ENCODE results near the gene KRTAP9-9.
"Not testable (repeated sequence)": the region's sequence is repeated elsewhere in the genome, so short reads cannot be mapped to it uniquely, and the experiment has no call there.

The KRTAP9-9 gene

DNA sequence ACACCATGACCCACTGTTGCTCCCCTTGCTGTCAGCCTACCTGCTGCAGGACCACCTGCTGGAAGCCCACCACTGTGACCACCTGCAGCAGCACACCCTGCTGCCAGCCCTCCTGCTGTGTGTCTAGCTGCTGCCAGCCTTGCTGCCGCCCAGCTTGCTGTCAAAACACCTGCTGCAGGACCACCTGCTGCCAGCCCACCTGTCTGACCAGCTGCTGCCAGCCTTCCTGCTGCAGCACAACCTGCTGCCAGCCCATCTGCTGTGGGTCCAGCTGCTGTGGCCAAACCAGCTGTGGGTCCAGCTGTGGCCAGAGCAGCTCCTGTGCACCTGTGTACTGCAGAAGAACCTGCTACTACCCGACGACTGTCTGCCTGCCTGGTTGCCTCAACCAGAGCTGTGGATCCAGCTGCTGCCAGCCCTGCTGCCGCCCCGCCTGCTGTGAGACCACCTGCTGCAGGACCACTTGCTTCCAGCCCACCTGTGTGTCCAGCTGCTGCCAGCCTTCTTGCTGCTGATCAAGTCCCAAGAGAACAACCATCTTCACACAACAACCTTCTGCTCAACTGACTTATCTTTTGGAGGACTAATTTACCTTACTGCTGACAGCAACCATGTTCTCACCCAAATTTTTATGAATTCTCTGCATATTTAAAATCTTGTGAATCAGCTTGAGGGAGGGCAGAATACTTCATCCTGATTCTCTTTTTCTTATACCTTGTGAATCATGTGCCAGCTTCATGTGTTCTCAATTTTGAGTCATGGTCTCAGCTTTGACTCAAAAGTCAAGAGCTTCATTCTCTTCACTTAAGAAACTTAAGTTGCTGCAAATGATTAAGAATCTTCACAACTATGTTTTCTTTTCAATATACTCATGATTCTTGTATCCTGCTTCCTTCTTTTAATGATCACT, at the start of gene KRTAP9-9:
Gene KRTAP9-9 (plus strand): TSS at position 4 of the 910 bp plus-strand sequence.
- DNase-seq (ENCODE audit: low read depth in 2 of 2), result not testable (repeated sequence)

DNA sequence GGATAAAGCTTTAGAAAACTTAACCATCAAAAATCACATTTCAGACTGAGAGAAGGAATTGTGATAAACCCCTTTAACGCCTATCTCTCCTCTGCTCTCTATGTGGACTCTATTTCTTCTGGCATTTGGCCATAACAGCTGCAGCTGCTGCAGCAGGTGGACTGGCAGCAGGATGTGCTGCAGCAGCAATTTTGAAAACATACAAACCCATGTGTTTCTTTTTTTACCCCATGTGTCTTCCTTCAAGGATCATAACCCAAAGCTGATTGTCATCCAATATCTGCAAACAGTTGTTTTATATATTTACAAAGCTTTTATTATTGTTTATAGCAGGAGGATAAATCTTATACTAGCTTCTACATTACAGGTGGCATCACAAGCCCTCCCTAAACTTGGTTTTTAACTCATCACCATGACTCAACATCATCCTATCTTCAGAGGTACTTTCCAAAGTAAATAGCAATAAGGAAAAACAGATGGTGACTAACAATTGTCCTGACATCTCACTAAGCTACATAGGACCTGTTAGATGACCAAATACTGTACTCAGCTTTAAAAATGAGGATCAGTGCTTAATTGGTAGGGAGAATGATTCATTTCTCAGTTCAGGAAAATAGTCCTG, 43.2 kb upstream of the KRTAP9-9 start:
- no peak for DNase-seq (ENCODE audit: low read depth in 2 of 2)

DNA sequence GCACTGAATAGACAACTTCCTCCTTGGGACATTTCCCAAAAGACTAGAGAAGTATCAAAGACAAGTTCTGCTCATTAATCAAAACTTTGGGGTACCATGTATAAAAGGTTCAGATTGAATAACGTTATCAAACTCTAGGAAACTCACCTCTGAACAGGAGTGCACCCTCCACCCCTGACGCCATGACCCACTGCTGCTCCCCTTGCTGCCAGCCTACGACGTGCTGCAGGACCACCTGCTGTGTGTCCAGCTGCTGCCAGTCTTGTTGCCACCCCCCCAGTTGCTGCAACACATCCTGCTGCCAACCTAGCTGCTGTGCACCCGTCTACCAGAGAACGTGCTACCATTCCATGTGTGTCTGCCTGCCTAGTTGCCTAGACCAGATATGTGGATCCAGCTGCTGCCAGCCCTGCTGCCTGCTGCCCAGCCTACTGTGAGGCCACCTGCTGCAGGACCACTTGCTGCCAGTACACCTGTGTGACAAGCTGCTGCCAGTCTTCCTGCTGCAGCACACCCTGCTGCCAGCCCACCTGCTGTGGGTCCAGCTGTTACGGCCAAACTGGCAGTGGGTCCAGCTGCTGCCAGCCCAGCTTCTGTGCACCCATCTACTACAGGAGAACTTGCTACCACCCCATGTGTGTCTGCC, 42.5 kb upstream of the KRTAP9-9 start:
- DNase-seq (ENCODE audit: low read depth in 2 of 2), result no peak

DNA sequence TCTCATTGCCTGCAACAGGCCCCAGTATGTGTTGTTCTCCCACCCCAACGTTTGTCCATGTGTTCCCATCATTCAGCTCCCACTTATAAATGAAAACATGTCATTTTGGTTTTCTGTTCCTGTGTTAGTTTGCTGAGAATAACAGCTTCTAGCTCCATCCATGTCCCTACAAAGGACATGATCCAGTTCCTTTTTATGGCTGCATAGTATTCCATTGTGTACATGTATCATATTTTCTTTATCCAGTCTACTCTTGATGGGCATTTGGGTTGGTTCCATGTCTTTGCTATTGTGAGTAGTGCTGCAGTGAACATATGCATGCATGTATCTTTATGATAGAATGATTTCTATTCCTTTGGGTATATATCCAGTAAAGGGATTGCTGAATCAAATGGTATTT, 39.5 kb upstream of the KRTAP9-9 start:
- DNase-seq (ENCODE audit: low read depth in 2 of 2), result no peak

DNA sequence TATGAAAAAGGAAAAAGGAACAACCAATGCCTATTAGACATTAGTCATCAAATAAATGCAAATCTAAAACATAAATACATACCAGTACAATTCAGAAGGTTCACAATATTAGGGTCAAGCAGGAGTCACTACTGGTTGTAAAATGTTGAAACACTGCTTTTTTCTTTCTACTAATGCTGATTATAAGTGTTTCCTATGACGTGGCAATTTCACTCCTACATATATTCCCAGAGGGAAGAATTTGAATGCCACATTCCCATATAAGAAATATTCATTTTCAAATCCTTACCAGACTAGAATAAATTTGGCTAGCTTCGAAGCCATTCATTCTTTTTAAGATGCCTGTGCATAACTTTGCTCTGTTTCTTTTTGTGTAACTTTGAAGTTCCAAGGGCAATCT, 31.4 kb upstream of the KRTAP9-9 start:
- DNase-seq (ENCODE audit: low read depth in 2 of 2), result no peak

DNA sequence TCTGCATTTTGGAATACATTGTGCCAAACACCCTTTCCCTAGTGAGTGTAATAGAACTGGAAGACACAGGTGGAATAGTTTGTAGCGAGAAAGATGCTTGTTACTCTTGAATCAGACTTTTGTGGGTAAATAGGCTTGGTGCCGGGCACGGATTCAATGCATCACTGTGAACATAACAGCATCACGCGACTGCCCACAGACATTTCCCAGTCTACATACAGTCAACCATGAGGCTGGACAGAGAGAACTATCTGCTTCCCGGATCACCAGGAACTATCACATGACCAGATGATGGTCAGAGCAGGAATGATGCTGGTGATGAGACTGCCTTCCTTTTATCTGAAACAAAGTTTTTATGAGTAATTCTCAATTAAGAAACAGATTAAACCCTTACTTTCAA, 29.1 kb upstream of the KRTAP9-9 start:
- no peak for DNase-seq (ENCODE audit: low read depth in 2 of 2)

DNA sequence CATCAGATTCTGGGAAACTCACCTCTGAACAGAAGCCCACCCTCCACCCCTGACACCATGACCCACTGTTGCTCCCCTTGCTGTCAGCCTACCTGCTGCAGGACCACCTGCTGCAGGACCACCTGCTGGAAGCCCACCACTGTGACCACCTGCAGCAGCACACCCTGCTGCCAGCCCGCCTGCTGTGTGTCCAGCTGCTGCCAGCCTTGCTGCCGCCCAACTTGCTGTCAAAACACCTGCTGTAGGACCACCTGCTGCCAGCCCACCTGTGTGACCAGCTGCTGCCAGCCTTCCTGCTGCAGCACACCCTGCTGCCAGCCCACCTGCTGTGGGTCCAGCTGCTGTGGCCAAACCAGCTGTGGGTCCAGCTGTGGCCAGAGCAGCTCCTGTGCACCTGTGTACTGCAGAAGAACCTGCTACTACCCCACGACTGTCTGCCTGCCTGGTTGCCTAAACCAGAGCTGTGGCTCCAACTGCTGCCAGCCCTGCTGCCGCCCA, 28.5 kb upstream of the KRTAP9-9 start, which contains the start of gene KRTAP9-2:
Gene KRTAP9-2 (plus strand): TSS at position 51 of the 498 bp plus-strand sequence. CDS start 7 bp downstream, at position 58.
- DNase-seq (ENCODE audit: low read depth in 2 of 2), result not testable (repeated sequence)

DNA sequence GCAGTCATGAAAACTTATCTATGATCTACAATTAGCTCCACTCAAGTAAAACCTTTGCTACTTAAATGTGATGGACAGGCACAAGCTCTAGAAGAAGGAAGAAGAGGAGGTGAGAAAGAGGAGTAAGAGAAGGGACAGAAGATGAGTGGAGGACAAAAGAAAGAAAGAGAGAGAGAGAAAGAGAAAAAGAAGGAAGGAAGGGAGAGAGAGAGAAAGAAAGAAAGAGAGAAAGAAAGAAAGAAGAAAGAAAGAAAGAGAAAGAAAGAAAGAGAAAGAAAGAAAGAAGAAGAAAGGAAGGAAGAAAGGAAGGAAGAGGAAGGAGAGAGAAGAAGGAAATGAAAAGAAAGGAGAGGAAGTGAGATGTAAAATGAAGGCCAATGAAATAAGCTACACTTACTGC, 25.1 kb upstream of the KRTAP9-9 start:
- DNase-seq (ENCODE audit: low read depth in 2 of 2), result no peak

DNA sequence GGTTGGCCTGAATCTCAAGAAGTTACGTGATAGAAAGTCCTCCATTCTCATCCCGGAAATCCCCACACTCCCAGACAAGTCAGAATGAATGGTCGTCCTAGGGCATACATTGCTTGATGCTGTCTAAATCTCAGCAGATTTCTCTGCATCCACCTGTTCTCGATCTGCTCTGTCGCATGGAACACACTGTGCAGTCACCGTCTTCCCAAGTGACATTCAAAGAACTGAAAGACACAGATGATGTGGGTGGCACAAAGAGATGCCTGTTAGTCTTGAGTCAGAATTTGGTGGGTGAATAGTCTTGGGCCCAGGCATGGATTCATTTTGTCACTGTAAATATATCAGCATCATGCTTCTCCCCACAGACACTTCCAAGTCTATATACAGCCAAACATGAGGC, 23.5 kb upstream of the KRTAP9-9 start:
- no peak for DNase-seq (ENCODE audit: low read depth in 2 of 2)

DNA sequence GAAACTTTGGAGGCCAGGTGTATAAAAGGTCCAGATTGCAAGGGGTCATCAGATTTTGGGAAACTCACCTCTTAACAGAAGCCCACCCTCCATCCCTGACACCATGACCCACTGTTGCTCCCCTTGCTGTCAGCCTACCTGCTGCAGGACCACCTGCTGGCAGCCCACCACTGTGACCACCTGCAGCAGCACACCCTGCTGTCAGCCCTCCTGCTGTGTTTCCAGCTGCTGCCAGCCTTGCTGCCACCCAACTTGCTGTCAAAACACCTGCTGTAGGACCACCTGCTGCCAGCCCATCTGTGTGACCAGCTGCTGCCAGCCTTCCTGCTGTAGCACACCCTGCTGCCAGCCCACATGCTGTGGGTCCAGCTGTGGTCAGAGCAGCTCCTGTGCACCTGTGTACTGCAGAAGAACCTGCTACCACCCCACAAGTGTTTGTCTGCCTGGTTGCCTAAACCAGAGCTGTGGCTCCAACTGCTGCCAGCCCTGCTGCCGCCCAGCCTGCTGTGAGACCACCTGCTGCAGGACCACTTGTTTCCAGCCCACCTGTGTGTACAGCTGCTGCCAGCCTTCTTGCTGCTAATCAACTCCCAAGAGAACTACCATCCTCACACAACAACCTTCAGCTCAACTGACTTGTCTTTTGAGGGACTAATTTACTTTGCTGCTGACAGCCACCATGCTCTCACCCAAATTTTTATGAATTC, 22.6 kb upstream of the KRTAP9-9 start, which contains the start of gene KRTAP9-3:
Gene KRTAP9-3 (plus strand): TSS at position 51 of the 707 bp plus-strand sequence. CDS start 53 bp downstream, at position 104.
- not testable (repeated sequence) for DNase-seq (ENCODE audit: low read depth in 2 of 2)

DNA sequence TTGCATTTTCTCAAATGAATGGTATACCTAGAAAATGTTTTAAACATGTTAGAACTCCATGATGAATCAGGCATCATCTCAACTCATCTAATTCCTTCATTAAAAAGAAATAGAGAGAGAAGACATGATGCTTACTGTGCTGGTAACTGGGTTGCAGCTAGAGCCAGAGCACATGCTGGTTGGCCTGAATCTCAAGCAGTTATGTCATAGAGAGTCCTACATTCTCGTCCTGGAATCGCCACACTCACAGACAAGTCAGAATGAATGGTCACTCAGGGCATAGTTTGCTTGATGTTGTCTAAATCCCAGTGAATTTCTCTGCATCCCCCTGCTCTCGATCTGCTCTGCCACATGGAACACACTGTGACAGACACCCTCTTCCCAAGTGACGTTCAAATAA, 18.1 kb upstream of the KRTAP9-9 start:
- DNase-seq (ENCODE audit: low read depth in 2 of 2), result not testable (repeated sequence)

DNA sequence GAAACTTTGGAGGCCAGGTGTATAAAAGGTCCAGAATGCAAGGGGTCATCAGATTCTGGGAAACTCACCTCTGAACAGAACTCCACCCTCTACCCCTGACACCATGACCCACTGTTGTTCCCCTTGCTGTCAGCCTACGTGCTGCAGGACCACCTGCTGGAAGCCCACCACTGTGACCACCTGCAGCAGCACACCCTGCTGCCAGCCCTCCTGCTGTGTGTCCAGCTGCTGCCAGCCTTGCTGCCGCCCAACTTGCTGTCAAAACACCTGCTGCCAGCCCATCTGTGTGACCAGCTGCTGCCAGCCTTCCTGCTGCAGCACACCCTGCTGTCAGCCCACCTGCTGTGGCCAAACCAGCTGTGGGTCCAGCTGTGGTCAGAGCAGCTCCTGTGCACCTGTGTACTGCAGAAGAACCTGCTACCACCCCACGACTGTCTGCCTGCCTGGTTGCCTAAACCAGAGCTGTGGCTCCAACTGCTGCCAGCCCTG, 17.2 kb upstream of the KRTAP9-9 start, which contains the start of gene KRTAP9-8:
Gene KRTAP9-8 (plus strand): TSS at position 51 of the 489 bp plus-strand sequence. CDS start 53 bp downstream, at position 104.
- DNase-seq (ENCODE audit: low read depth in 2 of 2), result not testable (repeated sequence)

DNA sequence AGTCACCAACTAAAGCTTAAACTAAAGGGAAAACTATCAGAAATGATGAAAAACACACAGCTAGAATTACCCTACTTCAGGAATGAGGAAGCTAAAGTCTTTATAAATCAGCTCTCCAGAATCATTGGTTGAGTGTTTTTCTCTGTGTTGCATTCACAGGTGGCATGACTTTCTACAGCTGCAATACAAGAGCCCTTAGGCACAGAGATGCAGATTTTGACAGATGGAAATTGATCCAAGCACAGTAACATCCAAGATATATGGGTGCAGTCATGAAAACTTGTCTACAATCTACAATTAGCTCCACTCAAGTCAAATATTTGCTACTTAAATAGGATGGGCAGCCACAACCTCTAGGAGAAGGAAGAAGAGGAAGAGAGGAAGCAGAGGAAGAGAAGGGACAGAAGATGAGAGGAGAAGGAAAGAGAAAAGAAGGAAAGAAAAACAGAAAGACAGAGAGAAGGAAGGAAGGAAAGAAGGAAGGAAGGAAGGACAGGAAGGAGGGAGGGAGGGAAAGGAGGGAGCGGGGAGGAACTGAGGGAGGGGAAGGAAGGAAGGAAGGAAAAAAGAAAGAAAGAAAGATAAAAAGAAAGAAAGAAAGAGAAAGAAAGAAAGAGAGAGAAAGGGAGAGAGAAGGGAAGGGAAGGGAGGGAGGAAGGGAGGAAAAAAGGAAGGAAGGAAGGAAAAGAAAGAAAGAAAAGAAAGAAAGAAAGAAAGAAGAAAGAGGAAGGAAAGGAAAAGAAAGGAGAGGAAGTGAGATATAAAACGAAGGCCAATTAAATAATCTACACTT, 8.0 kb upstream of the KRTAP9-9 start:
- not testable (repeated sequence) for DNase-seq (ENCODE audit: low read depth in 2 of 2)

DNA sequence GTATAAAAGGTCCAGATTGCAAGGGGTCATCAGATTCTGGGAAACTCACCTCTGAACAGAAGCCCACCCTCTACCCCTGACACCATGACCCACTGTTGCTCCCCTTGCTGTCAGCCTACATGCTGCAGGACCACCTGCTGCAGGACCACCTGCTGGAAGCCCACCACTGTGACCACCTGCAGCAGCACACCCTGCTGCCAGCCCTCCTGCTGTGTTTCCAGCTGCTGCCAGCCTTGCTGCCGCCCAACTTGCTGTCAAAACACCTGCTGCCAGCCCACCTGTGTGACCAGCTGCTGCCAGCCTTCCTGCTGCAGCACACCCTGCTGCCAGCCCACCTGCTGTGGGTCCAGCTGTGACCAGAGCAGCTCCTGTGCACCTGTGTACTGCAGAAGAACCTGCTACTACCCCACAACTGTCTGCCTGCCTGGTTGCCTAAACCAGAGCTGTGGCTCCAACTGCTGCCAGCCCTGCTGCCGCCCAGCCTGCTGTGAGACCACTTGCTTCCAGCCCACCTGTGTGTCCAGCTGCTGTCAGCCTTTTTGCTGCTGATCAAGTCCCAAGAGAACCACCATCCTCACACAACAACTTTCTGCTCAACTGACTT, 5.4 kb upstream of the KRTAP9-9 start, which contains the start of gene KRTAP9-4:
Gene KRTAP9-4 (plus strand): TSS at position 51 of the 604 bp plus-strand sequence. CDS start 34 bp downstream, at position 85.
- not testable (repeated sequence) for DNase-seq (ENCODE audit: low read depth in 2 of 2)

DNA sequence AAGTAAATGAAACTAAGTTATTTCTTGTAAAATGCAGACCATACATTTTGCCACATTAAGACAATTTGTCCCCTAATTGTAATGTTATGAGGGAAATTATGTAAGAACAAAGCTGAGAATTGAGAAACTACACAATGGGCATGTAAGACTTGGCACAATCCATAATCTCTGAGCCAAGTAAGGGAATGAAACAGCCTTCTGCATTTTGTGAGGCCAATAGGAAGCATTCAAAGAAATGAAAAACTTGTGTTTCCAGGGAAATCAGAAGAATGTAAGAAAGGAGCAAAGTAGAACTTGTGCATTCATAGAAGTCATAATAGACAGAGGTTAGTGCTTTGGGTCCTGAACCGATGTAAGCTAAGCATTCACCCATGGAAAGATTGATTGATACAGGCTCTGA, 3.9 kb upstream of the KRTAP9-9 start:
- no peak for DNase-seq (ENCODE audit: low read depth in 2 of 2)

DNA sequence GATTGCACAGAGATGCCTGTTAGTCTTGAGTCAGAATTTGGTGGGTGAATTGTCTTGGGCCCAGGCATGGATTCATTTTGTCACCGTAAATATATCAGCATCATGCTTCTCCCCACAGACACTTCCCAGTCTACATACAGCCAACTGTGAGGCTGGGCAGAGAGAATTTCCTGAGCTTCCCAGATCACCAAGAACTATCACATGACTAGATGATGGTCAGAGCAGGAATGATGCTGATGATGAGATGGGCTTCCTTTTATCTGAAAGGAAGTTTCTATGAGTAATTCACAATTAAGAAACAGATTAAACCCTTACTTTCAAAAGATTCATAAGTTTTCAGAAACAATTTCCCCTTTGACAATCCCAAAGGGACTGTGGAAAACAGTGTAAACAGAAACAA, 323 bp upstream of the KRTAP9-9 start:
- DNase-seq (ENCODE audit: low read depth in 2 of 2), result no peak

DNA sequence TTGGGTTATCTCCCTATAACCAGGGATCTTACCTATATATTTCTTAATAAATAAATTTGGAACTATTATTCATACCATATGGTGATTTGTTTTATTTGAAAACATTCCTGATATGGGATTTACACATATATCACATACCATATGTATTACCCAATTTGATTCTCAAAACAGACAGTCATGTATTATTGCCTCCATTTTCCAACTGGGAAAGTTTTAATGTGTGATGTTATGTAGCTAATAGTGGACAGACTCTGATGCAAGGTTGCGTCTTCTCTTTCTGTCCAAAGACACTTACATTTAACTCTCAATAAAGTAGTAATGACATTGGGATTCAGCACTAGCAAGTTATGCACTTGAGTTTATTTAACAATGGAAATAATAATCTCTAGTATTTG, 1.1 kb downstream of the KRTAP9-9 start:
- no peak for DNase-seq (ENCODE audit: low read depth in 2 of 2)

DNA sequence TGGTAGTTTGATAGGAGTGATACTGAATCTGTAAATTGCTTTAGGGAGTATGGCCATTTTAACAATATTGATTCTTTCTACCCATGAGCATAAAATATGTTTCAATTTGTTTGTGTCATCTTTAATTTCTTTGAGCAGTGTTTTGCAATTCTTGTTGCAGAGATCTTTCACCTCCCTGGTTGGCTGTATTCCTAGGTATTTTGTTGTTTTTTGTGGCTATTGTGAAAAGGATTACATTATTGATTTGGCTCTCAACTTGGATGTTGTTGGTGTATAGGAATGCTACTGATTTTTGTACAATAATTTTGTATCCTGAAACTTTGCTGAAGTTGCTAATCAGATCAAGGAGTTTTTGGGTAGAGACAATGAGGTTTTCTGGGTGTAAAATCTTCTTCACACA, 3.2 kb downstream of the KRTAP9-9 start:
- DNase-seq (ENCODE audit: low read depth in 2 of 2), result no peak

DNA sequence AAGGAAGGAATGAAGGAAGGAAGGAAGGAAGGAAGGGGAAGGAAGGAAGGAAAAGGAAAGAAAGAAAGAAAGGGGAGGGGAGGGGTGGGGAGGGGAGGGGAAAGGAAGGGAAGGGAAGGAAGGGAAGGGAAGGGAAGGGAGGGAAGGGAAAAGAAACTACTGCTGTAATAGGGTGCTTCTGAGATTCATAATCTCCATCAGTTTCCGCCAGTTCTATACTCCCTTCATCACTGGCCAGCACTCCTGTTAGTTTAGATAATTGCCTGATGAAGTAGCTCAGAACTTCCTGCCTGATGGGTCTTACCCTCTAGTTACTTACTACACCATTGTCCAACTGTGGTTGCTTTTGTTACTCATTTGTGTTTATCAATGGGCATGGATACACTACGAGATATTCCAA, 8.0 kb downstream of the KRTAP9-9 start:
- DNase-seq (ENCODE audit: low read depth in 2 of 2), result no peak

DNA sequence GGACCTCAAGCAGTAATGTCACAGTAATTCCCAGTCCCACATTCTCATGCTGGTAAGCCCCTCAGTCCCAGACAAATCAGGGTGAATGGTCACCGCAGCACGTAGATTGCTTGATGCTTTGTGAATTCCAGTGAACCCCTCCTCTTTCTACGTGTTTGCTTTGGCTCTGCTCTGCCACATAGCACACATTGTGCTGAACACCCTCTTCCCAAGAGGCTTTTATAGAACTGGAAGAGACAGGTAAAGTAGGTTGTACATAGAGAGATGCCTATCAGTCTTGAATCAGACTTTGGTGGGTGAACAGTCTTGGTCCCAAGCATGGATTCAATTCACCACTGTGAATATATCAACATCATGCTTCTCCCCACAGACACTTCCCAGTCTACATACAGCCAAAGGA, 9.4 kb downstream of the KRTAP9-9 start:
- no peak for DNase-seq (ENCODE audit: low read depth in 2 of 2)

Measured in stimulated activated CD8-positive, alpha-beta memory T cell treated with anti-CD3 and anti-CD28 coated beads, Interleukin-2, amount 100 ng/mL, for 48 hours (primary cell).